HuH-7 (cell line): ENCODE measurements around the gene GAK.

ENCODE experiments used
- DNase-seq: peaks from one replicate; pipeline ENCODE4 v3.0.0; 2011; ENCODE audit warnings: low spot score

Gene GAK

DNA sequence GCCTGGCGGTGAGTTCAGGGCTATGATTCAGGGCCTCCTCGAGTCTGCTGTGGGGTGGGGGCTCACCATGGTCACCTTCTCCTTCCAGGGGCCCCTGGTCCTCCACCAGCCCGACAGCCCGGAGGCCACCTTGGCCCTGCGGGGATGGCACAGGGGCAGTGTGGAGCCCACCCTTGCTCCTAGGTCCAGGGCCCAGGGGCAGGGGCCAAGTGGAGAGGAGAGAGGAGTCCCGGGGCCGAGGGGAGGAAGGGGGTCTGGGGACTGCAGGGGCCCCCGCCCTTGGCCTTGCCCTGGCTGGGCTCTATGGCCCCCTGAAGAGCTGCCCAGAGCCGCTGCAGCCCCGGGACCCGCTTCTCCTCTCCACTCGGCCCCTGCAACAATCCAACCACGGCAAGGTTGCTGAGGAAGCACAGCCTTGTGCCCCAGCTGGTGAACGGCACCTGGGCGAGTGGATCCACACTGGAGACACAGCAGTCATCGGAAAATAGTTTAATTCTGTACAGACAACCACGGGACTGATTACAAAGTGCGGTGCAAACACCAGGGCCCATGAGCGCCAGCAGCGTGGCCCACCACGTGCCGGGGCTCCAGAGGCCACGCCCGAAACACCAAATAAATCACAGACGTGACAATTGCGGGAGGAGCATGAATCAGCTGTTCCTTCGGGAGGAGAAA lies 83.2 kb downstream of the GAK start:
- no peak for DNase-seq

DNA sequence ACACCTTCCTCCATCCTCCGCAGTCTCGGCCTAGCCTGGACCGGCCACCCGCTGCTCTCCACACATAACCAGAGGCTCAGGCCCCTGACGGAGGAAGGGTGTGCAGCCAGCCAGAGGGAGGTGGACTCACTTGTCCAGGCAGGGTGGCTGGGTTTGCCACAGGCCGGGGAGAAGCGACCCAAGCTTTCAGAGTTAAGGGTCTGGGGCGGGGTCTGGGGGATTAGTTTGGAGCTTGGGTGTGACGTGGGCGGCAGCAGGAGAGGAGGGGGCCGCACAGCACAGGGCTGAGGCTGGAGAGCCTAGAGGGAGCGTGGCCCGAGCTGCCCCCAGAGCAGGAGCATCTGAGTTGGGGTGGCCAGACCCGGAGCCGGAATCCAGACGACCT lies 83.8 kb downstream of the GAK start:
- no peak for DNase-seq

DNA sequence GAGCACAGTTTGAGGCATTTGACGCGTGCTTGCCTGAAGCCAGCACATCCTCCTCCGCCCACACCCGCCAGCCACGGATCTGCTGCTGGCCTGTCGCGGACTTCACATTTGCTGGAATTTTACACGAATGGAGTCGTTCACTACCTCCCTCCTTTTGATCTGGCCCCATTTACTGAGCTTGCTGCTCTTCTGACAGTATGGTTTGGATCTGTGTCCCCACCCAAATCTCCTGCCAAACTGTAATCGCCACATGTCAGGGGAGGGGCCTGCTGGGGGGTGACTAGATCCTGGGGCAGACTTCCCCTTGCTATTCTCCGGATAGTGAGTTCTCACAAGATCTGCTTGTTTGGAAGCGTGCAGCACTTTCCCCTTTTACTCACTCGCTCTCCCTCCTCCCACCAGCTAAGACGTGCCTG lies 86.3 kb downstream of the GAK start:
- DNase-seq = no peak

DNA sequence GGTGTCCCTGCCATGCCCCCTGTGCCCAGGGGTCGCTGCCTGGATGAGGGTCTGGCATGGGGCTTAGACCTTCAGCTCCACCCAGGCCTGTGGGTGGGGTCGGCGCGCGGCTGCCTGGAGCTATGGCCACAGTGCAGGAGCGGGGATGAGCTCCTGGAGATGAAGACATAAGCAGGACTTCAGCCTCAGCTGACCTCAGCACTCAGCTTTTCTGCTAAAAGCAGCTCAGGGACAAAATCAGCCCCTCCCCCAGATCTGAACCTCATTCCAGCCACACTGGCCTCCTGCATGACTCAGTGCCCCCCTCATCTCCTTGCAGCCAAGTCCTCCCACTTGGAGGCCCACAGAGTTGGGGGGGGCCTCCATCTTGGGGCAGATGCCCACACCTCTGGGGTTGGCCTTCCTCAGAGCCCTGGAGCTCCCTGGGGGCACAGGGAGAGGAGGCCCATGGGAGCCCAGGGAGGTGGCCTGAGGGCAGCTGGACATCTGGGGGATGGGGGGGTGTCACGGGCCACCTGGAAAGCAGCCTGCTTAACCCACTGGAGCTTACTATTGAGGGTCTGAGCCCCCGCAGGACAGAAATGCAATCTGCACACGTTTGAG lies 86.8 kb downstream of the GAK start:
- DNase-seq = no peak

DNA sequence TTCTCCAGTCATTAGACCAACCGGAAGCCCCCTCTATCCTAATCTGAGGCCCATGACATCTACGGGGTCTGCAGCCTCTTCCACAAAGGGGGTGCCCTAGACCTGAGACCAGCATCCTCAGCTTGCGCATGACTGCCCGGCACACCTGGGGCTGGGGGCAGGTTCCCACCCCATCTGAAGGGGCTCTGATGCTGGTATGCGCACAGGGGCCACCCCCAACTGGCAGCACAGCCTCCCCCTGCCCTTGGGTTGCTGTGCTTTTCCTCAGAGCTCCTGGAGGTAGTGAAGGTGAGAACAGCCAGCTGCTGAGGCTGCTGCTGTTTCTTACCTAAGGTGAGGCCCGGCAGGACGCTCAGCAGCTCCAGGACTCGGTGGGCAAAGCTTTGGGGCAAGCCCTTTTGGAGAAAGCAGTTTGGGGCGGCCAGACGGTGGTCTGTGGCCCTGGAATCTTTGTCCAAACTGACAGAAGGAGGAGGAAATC lies 87.3 kb downstream of the GAK start:
- no peak for DNase-seq

DNA sequence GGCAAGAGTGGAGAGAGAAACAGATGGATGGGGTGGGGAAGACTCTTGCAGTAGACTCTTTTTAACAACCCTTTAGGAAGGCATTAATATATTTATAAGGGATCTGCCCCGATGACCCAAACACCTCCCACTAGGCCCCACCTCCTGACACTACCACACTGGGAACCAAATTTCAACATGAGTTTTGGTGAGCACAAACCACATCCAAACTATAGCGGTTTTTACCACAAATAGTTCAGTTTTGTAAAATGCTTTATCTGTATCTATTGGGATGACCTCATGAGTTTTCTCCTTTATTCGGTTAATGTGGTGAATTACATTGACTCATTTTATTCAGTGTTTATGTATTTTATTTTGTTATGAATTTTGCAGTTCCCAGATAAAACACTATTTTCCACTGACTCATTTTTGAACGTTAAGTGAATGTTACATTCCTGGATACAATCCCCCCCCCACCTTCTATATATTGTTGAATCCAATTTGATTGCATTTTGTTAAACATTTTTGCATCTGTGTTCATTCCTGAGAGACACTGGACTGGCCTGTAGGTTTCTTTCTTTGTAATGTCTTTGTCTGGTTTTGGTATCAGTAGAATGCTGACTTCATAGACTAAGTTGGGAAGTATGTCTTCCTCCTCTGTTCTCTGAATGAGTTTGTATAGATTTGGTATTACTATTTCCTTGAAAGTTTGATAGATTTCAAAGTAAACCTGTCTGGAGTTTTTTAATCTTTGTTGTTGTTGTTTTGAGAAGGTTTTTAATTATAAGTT lies 92.3 kb downstream of the GAK start:
- no peak for DNase-seq

DNA sequence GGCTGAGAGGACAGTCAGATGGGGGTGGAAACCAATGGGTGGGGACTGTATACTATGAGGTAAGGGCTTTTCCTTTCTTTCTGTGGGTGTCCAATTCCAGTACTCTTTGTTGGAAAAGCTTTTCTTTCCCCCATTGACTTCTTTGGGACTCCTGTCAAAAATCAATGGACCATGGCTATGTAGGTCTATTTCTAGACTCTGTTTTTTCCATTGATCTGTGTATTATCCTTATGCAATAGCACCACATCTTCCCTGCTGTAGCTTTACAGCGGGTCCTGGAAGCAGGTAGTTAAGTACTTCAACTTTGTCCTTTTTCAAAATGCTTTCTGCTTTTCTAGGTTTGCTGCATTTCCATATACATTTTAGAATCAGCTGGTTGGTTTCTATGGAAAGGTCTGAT lies 94.3 kb downstream of the GAK start:
- DNase-seq = no peak

DNA sequence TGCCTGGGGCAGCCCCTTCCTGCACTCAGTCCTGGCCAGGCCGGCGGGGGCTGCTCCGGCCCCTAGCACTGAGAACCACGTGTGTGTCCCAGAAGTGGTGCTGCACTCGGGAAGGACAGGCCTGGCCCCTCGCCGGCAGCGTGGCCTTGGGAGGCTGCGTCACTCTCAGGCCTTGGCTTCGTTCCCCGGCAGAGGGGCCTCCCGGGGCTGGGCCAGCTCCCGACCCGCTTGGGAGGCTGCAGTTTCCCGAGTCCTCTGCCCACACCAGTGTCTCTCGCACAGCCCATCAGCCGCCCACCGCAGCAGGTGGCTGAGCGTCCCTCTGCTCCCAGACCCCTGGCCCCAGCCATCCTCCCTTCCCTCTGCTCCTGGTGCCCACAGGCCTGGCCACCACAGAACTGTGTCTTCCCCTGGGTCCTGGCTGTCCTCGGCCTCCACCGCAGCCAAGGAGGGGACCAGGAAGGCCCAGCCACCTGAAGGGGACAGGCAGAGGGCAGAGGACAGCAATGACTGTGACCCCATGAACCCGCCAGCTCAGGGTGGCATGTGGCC lies 95.3 kb downstream of the GAK start:
- DNase-seq = no peak

DNA sequence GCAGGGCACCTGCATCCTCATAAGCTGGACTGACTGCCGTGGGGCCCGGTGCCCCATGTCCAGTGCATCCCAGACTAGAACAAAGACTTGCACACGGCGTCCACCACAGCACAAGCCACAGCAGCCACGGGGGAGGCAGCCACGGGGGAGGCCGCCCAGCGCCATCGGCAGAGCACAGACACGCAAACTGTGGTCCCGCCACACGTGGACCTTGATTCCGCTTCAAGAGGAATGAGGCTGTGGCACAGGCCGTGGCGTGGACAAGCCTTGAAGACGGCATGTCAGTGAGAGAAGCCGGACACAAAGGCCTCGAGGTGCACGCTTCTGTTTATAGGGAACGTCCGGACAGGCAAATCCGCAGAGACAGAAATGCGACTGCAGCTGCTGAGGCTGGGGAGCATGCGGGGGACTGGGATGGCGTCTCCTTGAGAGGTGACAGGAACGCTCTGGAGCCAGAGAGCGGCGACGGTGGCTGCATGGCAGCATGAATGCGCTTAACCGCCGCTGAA lies 96.1 kb downstream of the GAK start:
- no peak for DNase-seq

DNA sequence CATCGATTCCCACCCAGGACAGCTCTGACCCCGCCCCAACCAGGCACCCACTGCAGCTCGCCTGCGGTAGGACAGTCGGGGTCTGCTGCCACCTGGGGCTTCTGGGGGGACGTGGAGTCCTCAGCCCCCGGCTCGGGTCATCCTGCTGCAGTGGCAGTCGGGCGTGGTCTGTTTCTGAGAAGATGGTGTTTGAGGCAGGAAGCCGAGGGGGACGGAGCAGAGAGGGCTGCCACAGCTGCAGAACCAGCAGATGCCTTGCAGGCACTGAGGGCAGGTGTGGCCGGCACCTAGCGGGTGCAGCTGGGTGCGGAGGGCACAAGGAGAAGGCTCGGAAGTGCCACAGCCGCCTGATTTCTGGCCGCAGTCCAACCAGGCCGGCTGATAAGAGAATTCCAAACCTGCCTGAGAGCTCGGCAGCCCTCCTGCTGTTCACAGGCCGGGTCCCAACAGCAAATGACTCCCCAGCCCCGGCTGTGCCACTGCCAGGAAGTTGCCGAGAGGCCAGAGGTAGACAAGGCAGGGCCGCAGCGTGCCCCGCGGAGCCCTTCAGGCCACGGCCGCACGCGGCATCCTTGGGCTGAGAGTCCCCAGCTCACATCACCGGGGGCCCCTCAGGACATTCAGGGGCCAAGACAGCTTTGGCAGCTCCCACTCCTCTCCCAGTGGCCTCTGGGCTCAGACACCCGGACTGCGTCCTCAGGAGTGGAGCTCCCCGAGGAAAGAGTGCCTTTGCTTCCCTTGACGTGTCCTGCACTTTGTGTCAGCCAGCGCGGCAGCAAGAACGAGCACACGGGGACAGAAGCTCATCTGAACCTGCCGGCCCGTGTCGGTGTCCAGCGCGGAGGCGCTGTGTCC lies 96.7 kb downstream of the GAK start:
- no peak for DNase-seq

DNA sequence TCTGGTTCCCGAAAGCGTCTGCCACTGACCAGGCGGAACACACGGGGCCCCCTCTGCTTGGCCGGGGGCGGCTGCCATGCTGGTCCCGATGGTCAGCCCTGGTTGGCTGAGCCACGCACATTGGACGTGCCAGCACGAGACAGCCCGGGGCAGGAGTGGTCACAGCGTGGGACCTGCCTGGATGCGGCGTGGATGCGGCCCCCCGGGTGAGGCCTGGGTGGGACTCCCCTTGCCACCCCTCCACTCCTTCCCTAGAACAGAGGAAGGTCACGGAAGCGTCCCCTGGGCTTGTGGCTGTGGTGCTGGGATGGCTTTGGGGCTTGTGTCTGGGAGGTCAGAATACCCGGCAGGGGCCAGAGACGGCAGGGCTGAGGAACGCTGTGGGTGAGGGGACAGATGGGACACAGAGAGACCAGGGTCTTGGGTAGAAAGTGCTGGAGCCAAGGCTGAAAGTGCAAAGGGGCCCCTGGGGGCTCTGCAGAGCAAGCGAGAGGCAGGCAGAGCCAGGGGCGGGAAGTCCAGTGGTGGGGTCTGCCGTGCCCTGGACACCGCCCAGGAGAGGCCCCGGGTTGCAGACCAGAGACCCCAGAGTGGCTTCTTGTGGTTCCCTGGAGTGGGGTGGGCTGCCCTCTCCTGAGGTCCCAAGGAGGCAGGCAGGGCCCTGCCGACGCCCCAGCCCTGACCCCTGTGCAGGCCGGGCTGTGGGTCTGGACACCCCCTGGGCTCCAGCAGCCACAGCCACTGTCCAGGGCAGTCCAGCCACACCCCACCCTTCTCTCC lies 97.6 kb downstream of the GAK start:
- DNase-seq = no peak

DNA sequence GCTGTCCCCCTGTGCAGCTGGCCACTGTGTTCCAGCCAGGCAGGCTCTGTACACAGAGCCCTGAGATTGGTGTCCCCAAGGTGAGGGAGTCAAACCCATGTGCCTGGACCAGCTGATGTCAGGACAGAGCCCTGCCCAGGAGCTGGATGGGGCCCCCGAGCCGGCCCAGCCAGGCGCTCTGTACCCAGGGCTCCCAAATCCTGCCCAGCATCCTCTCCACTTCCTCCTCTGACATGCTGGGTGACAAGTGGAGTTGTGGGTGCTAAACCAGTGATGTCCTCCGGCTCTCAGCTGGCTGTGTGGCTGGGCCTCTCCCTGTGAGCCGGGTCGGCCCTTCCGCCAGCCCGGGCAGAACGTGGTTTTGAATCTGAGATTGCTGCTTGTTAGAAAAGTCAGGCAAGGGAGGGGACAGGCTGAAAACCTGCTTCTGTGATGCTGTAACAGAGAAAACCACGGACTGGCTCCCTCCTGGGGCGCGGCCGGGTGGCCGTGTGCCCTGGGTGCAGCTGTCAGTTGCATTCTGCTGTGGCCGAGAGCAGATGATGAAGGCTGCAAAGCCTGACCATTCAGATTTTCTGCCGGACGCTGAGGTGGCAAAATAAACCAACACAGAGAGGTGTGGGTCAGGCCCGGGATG lies 98.3 kb downstream of the GAK start:
- no peak for DNase-seq

DNA sequence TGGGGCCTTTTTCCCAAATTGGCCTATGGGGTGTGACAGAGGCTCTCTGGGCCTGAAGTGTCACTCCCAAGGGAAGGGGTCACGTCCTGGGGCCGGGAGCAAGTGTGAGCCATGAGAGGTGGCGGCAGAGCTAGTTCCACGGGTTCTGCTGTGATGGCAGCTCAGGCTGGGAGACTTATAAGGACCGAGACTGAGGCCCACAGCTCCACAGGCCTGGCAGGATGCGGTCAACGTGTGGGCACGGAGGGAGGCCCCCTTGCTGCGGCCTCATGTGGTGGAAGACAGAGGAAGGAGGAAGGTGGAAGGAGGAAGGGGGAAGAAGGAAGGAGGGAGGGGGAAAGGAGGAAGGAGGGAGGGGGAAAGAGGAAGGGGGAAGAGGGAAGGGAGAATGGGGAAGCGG lies 99.0 kb downstream of the GAK start:
- no peak for DNase-seq

DNA sequence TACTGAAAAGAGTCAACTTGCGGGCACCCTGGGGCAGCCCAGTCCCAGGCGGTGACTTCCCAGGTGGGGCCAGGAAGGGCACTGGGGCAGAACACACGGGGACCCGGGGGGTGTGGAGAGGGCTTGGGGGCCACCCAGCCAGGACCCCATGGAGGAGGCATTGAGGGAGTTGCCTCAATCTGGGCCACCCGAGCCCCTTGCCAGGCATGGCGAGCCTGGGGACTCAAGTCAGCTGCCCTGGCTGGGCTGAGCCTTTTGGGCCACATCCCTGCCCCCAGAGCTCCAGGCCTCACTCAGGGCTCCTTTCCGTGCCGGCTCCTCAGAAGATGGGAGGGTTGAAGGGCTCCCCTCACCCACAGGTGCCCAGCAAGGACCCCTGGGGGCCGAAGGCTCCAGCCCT lies 99.6 kb downstream of the GAK start:
- no peak for DNase-seq

DNA sequence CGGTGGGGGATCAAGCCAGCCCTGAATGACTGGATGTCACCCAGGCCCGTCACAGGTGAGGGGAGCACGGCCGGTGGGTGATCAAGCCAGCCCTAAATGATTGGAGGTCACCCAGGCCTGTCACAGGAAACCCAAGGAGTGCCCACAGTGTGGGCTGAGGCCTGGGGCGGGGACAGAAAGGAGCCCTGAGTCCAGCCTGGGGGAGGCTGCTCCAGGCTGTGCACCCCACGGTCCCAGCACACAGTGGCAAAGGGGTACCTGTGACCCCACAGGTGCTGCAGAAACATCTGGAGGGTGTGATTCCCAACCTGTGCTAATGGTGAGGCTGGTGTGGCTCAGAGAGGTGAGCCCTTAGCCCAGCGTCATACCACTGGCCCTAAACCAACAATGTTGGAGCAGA lies 100.0 kb downstream of the GAK start:
- DNase-seq = no peak

DNA sequence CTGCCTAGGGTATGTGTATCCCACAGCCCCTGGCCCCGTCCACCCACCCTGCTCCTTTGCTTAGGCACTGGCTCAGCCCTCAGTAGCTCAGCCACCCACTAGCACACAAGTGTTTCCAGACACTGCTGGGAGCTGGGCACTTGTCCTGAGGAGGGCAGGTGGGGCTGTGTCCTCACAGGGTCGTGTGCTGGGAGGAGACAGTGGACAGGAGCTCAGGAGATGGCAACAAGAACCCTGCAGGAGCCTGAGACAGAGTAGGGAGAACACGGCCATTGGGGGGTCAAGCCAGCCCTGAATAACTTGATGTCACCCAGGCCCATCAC lies 100.7 kb downstream of the GAK start:
- DNase-seq = no peak

DNA sequence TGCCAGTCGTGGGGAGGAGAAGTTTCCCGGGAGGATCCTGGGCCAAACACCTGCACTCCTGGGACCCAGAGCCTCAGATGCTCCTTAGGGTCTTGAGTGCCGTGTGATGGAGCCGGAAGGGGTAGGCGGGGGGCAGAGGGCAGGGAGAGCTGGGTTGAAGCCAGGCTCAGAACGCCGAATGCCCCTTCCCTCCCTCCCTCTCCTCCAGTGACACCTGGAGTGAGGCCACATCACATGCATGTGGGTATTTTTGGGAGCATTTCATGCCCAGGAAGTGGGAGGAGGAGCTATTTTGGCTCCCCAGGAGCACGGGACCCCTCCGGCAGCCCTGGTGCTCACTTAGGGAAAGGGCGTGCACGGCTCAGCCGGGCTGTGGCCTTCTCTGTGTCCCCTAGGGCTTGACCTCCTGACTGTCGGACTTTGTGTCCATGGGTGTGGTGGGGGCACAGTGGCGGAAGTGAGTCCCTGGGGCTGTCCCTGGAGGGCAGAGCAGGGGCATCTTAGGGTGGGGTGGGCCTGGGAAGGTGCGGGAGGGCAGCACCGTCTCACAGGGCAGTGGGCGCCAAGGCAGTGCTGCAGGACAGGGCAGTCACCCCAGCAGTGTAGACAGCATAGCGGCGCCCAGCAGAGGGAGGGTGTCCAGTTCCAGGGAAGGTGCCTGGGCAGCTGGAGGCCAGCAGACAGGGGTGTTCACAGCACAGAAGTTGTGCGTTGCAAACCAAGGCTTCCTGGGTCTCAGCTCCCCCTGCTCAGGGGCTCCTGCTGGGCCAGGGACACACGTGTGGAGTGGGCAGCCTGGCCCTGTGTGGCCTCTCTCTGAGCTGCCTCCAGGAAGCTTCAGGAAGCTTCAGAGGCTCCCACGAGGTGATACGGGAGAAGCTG lies 101.3 kb downstream of the GAK start:
- no peak for DNase-seq

DNA sequence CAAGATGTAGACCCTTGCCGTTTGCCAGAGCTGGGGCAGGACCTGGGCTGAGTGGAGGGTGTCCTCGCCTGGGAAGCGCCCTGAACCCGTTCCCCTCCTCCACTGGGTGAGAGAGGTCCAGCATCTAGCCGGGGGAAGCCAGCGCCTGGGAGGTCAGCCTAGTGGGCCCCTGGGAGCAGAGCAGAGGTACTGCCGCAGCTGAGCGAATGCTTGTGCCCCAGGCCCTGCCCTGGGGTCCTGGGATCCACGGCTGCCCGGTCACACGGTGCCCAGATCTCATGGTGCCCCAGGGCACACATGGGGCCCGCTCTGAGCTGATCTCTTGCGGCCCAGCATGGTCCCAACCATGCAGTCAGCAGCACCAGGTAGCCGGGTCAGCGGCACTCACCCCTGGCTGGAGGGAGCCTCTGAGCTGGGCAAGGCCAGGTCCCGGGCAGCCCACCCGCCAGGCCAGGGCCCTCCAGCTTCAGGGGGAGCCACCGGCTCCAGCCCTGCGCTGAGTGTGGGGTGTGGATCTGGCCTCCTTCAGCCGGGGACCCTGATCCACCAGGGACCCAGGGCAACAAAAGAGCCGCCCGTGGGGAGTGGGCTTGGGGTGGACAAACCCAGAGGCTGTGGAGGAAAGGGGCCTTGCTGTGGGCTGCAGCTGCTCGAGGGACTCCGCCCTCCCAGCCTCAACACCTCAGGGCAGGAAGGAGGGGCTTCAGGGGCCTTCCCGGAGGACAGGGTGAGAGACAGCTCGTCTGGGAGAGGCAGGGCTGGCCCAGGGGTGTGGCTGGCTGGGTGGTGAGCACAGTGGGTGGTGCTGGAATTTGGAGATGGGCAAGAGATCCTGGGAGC lies 102.1 kb downstream of the GAK start:
- no peak for DNase-seq

DNA sequence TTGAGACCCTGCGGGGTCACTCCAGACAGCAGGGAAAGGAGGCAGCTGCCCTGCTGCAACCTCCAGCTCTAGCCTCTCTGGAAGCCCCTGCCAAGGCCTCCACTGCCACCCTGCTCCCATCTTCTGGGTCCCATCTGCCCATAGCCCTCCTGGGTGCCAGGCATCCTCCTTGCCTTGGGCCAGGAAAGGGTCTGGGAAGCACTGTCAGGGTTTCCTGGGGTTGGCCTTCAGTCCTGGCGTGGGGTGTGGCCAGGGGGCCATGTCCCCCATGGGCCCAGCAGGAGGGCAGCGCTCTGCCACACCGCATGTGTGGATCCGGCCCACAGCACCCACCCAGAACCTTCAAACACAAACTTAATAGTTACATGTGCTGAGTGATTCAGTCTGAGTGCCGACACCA lies 102.8 kb downstream of the GAK start:
- DNase-seq = no peak
